NK-92 treated with Interleukin-12 subunit alpha and Interleukin-12 subunit beta, amount 100 ng/mL, for 24 hours (cell line): ENCODE results near the gene ACVR1.

ENCODE experiments used
- DNase-seq: peaks from one replicate; lab custom pipeline; 2025; lab: John Stamatoyannopoulos, UW

The ACVR1 gene

GRCh38 chr2:157699806-157700205, 176.3 kb downstream of the ACVR1 start:
- DNase-seq = no peak

GRCh38 chr2:157699009-157699408, 177.1 kb downstream of the ACVR1 start:
- no peak for DNase-seq

GRCh38 chr2:157698430-157698829, 177.7 kb downstream of the ACVR1 start:
- DNase-seq = no peak

GRCh38 chr2:157696036-157696435, 180.1 kb downstream of the ACVR1 start:
- DNase-seq = no peak

GRCh38 chr2:157692768-157693167, 183.4 kb downstream of the ACVR1 start:
- DNase-seq = no peak

- no peak for DNase-seq
Observed at GRCh38 chr2:157691695-157692094, 184.4 kb downstream of the ACVR1 start.

GRCh38 chr2:157691131-157691530, 185.0 kb downstream of the ACVR1 start:
- no peak for DNase-seq
